WTC11 (cell line): ENCODE measurements around the gene PTGER1. TPM values are rescaled to one million over a fixed set of nuclear protein-coding genes. Genes with fewer than 3 reads are reported as not detected.
A peak's percentile ranks its signal among the peaks of the same experiment; 100 is the strongest.

Experiments
- ATAC-seq: fragments of 200-7000 bp; cut with Tn5 transposase; 2 replicates; pipeline ENCODE4 v1.10.0; 2021; ENCODE audit warnings: mild to moderate bottlenecking, moderate library complexity
- CTCF ChIA-PET: fragments of 300-600 bp; sonication (Branson Sonifier 250); formaldehyde crosslinking; loops from one replicate; lab custom pipeline; 2021; ENCODE audit warnings: antibody characterized with exemption; lab: Charles Lee
- POLR2A ChIA-PET: fragments of 350-600 bp; sonication (Branson Sonifier 250); formaldehyde crosslinking; loops from one replicate; lab custom pipeline; 2021; ENCODE audit warnings: antibody characterized with exemption; lab: Charles Lee
- DNase-seq: peaks from one replicate; pipeline ENCODE4 v3.0.0; 2021; ENCODE audit warnings: low spot score
- H3K27ac Mint-ChIP-seq: 2 replicates; pipeline ENCODE4 v1.8.0; 2021; ENCODE audit warnings: mixed read lengths
- H3K27me3 Mint-ChIP-seq: 2 replicates; pipeline ENCODE4 v1.8.0; 2021; ENCODE audit warnings: low read depth, mild to moderate bottlenecking, moderate library complexity, mixed read lengths
- H3K36me3 Mint-ChIP-seq: 2 replicates; pipeline ENCODE4 v1.8.0; 2021; ENCODE audit warnings: mixed read lengths
- H3K4me1 Mint-ChIP-seq: 2 replicates; pipeline ENCODE4 v1.8.0; 2022; ENCODE audit warnings: mixed read lengths
- H3K4me3 Mint-ChIP-seq: 2 replicates; pipeline ENCODE4 v1.8.0; 2021; ENCODE audit warnings: mild to moderate bottlenecking, moderate library complexity, mixed read lengths
- H3K9me3 Mint-ChIP-seq: 2 replicates; pipeline ENCODE4 v1.8.0; 2021; ENCODE audit warnings: mixed read lengths
- ESRRA ChIP-seq: sonication (generic); formaldehyde crosslinking; IDR thresholded peaks from 2 replicates; pipeline ENCODE4 v1.8.1; 2022; ENCODE audit warnings: mild to moderate bottlenecking, missing genetic modification reagents, borderline replicate concordance
- FOXP1 ChIP-seq: sonication (generic); formaldehyde crosslinking; IDR thresholded peaks from 2 replicates; pipeline ENCODE4 v1.8.0; 2022; ENCODE audit warnings: missing genetic modification reagents, mild to moderate bottlenecking, moderate library complexity, borderline replicate concordance
- GABPB1 ChIP-seq: sonication (generic); formaldehyde crosslinking; IDR thresholded peaks from 2 replicates; pipeline ENCODE4 v1.8.1; 2023; ENCODE audit warnings: mild to moderate bottlenecking, missing genetic modification reagents
- JAZF1 ChIP-seq: fragments of 250-450 bp; sonication (Bioruptor Pico); IDR thresholded peaks from 2 replicates; pipeline ENCODE4 v1.9.0; 2021; ENCODE audit warnings: moderate library complexity, mild to moderate bottlenecking, inconsistent platforms
- KAT7 ChIP-seq: sonication (generic); formaldehyde crosslinking; IDR thresholded peaks from 2 replicates; pipeline ENCODE4 v1.8.1; 2023; ENCODE audit warnings: missing genetic modification reagents, mild to moderate bottlenecking, borderline replicate concordance
- TP53 ChIP-seq: sonication (generic); formaldehyde crosslinking; IDR thresholded peaks from 2 replicates; pipeline ENCODE4 v1.8.1; 2023; ENCODE audit warnings: mild to moderate bottlenecking, missing genetic modification reagents
- ZBTB21 ChIP-seq: sonication (generic); formaldehyde crosslinking; IDR thresholded peaks from 2 replicates; pipeline ENCODE4 v1.8.1; 2023; ENCODE audit warnings: mild to moderate bottlenecking, missing genetic modification reagents, borderline replicate concordance
- ZNF138 ChIP-seq: sonication (generic); formaldehyde crosslinking; conservative IDR thresholded peaks from 2 replicates; pipeline ENCODE4 v1.8.1; 2022; ENCODE audit warnings: mild to moderate bottlenecking, moderate library complexity, missing genetic modification reagents
- total RNA-seq: library from RNA; stranded (reverse); gene quantifications from 3 replicates; pipeline ENCODE4 v1.2.3, GENCODE V29; 2021
- TF ChIP-seq, protein P1 (sequence below): sonication (generic); formaldehyde crosslinking; IDR thresholded peaks from 2 replicates; pipeline ENCODE4 v1.8.0; 2022; ENCODE audit warnings: missing genetic modification reagents
- TF ChIP-seq, protein P2 (sequence below): sonication (generic); formaldehyde crosslinking; conservative IDR thresholded peaks from 2 replicates; pipeline ENCODE4 v1.8.1; 2022; ENCODE audit warnings: mild to moderate bottlenecking, missing genetic modification reagents
- TF ChIP-seq, protein P3 (sequence below): fragments of 250-450 bp; sonication (Bioruptor Pico); IDR thresholded peaks from 2 replicates; pipeline ENCODE4 v1.9.0; 2021; ENCODE audit warnings: mild to moderate bottlenecking, borderline replicate concordance
- TF ChIP-seq, protein P4 (sequence below): sonication (generic); formaldehyde crosslinking; IDR thresholded peaks from 2 replicates; pipeline ENCODE4 v1.8.0; 2022; ENCODE audit warnings: mild to moderate bottlenecking, missing genetic modification reagents

Gene PTGER1
- total RNA-seq, 1 experiment from 2014 or later, result 0.68 TPM

DNA sequence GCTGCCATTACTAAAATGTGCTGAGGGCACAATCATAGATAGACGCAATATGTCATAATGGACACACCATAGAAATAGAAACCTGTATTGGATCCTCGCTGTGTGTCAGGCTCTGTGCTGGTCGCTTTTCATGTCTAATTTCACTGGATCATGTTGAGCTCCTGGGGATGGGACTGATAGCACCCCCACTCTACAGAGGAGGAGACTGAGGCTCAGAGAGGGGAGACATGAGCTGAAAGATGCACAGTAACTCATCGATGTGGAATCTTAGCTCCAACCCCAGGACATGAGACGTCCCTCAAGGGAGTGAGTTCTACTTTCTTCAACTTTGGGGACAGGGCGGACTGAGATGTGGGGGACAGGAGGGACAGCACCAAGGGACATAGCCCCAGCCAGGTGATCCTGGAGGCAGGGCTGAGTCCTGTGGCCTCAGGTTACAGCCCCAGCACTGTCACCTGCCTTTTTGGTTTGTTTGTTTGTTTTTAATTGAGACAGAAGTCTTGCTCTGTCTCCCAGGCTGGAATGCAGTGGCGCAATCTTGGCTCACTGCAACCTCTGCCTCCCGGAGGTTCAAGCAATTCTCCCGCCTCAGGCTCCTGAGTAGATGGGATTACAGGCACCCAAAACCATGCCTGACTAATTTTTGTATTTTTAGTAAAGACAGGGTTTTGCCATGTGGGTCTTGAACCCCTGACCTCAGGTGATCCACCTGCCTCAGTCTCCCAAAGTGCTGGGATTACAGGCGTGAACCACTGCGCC lies 27.4 kb upstream of the PTGER1 start:
- TF ChIP-seq, protein P1, sequence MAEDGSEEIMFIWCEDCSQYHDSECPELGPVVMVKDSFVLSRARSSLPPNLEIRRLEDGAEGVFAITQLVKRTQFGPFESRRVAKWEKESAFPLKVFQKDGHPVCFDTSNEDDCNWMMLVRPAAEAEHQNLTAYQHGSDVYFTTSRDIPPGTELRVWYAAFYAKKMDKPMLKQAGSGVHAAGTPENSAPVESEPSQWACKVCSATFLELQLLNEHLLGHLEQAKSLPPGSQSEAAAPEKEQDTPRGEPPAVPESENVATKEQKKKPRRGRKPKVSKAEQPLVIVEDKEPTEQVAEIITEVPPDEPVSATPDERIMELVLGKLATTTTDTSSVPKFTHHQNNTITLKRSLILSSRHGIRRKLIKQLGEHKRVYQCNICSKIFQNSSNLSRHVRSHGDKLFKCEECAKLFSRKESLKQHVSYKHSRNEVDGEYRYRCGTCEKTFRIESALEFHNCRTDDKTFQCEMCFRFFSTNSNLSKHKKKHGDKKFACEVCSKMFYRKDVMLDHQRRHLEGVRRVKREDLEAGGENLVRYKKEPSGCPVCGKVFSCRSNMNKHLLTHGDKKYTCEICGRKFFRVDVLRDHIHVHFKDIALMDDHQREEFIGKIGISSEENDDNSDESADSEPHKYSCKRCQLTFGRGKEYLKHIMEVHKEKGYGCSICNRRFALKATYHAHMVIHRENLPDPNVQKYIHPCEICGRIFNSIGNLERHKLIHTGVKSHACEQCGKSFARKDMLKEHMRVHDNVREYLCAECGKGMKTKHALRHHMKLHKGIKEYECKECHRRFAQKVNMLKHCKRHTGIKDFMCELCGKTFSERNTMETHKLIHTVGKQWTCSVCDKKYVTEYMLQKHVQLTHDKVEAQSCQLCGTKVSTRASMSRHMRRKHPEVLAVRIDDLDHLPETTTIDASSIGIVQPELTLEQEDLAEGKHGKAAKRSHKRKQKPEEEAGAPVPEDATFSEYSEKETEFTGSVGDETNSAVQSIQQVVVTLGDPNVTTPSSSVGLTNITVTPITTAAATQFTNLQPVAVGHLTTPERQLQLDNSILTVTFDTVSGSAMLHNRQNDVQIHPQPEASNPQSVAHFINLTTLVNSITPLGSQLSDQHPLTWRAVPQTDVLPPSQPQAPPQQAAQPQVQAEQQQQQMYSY (CRISPR knock-in tag), result no peak
- peak; percentile 67 for TF ChIP-seq GABPB1 (CRISPR knock-in tag)
- TF ChIP-seq, all 79 proteins: peak for 1

DNA sequence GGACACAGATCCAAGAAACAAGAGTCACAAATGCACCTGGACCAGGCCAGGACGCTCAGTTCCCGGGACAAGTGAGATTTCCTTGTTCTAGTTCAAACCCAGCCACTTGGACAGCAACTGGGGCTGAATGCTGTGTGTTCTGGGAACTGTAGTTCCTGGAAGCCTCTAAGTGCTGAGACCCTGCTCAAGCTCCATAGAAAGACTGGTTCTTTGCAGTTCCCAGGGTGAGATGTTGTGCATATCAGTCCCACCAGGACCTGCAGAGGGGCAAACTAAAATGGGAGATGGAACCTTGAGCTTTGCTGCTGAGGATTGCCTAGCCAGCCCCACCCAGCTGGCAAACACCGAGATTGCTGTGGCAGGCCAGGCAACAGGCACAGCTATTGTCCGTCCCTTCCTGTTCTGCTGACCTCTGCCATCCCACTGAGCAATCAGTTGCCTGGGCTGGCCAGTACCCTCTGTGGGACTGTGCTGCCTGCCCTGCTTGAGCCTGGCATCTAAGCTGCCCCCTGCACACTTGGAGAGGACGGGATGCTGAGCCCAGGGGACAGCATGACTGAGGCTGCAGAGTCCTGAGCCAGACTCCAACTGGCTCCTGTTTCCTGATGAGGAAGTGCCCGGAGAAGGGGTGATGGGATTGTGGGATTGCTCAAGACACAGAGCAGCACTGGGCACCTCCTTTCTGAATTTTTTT lies 22.2 kb upstream of the PTGER1 start:
- DNase-seq (no peak), ATAC-seq (no peak)
- Mint-ChIP-seq H3K4me3 (peak overlapping the region; percentile 52; the same call in 1 of the 2 replicates), H3K9me3 (no peaks in the 10 kb centered on the region), H3K4me1 (peaks cover 21% of the 10 kb centered on the region), H3K36me3 (peaks cover 12% of the 10 kb centered on the region), H3K27me3 (peaks cover 4% of the 10 kb centered on the region; the same call in 1 of the 2 replicates), H3K27ac (peak overlapping the region; percentile 95)
- ChIA-PET POLR2A (interaction anchor here (1.9 kb wide), 1 partner anchor 21 kb away, joined by 6 read pairs; the partner anchor contains the start of gene DNAJB1), CTCF (interaction anchor here (0.6 to 4.2 kb wide), 14 partner anchors 8 to 635 kb away, joined by 3 to 46 read pairs (median 4); partner anchors contain the start of genes DNAJB1 and PTGER1)
- TF ChIP-seq, protein P2, sequence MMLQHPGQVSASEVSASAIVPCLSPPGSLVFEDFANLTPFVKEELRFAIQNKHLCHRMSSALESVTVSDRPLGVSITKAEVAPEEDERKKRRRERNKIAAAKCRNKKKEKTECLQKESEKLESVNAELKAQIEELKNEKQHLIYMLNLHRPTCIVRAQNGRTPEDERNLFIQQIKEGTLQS (CRISPR knock-in tag), result no peak
- TF ChIP-seq, protein P3, sequence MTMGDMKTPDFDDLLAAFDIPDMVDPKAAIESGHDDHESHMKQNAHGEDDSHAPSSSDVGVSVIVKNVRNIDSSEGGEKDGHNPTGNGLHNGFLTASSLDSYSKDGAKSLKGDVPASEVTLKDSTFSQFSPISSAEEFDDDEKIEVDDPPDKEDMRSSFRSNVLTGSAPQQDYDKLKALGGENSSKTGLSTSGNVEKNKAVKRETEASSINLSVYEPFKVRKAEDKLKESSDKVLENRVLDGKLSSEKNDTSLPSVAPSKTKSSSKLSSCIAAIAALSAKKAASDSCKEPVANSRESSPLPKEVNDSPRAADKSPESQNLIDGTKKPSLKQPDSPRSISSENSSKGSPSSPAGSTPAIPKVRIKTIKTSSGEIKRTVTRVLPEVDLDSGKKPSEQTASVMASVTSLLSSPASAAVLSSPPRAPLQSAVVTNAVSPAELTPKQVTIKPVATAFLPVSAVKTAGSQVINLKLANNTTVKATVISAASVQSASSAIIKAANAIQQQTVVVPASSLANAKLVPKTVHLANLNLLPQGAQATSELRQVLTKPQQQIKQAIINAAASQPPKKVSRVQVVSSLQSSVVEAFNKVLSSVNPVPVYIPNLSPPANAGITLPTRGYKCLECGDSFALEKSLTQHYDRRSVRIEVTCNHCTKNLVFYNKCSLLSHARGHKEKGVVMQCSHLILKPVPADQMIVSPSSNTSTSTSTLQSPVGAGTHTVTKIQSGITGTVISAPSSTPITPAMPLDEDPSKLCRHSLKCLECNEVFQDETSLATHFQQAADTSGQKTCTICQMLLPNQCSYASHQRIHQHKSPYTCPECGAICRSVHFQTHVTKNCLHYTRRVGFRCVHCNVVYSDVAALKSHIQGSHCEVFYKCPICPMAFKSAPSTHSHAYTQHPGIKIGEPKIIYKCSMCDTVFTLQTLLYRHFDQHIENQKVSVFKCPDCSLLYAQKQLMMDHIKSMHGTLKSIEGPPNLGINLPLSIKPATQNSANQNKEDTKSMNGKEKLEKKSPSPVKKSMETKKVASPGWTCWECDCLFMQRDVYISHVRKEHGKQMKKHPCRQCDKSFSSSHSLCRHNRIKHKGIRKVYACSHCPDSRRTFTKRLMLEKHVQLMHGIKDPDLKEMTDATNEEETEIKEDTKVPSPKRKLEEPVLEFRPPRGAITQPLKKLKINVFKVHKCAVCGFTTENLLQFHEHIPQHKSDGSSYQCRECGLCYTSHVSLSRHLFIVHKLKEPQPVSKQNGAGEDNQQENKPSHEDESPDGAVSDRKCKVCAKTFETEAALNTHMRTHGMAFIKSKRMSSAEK, result no peak
- TF ChIP-seq GABPB1 (CRISPR knock-in tag) (no peak), FOXP1 (no peak), JAZF1 (CRISPR knock-in tag) (no peak), ZNF138 (CRISPR knock-in tag) (no peak), ESRRA (no peak), TP53 (CRISPR knock-in tag) (no peak), ZBTB21 (no peak), KAT7 (no peak)
- TF ChIP-seq, protein P4, sequence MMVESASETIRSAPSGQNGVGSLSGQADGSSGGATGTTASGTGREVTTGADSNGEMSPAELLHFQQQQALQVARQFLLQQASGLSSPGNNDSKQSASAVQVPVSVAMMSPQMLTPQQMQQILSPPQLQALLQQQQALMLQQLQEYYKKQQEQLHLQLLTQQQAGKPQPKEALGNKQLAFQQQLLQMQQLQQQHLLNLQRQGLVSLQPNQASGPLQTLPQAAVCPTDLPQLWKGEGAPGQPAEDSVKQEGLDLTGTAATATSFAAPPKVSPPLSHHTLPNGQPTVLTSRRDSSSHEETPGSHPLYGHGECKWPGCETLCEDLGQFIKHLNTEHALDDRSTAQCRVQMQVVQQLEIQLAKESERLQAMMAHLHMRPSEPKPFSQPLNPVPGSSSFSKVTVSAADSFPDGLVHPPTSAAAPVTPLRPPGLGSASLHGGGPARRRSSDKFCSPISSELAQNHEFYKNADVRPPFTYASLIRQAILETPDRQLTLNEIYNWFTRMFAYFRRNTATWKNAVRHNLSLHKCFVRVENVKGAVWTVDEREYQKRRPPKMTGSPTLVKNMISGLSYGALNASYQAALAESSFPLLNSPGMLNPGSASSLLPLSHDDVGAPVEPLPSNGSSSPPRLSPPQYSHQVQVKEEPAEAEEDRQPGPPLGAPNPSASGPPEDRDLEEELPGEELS (CRISPR knock-in tag), result no peak

More for the DNA sequence above, 27.4 kb upstream of the PTGER1 start:
- DNase-seq, result no peak
- POLR2A ChIA-PET, result no interaction called here
- Mint-ChIP-seq H3K36me3 (no peaks in the 10 kb centered on the region), H3K4me3 (no peak overlapping the region), H3K27me3 (peaks cover 12% of the 10 kb centered on the region; the same call in 1 of the 2 replicates), H3K4me1 (peaks cover 7% of the 10 kb centered on the region), H3K9me3 (no peaks in the 10 kb centered on the region), H3K27ac (no peak overlapping the region)
- CTCF ChIA-PET, result interaction anchor here (0.5 to 1.6 kb wide), 3 partner anchors 10 to 71 kb away, joined by 3 to 5 read pairs (median 4); no protein-coding TSS in a partner anchor
- no peak for ATAC-seq
